ENCODE data around the gene RTF1.
"Not testable (repeated sequence)": the region's sequence is repeated elsewhere in the genome, so short reads cannot be mapped to it uniquely, and the experiment has no call there.

RTF1 gene

DNA sequence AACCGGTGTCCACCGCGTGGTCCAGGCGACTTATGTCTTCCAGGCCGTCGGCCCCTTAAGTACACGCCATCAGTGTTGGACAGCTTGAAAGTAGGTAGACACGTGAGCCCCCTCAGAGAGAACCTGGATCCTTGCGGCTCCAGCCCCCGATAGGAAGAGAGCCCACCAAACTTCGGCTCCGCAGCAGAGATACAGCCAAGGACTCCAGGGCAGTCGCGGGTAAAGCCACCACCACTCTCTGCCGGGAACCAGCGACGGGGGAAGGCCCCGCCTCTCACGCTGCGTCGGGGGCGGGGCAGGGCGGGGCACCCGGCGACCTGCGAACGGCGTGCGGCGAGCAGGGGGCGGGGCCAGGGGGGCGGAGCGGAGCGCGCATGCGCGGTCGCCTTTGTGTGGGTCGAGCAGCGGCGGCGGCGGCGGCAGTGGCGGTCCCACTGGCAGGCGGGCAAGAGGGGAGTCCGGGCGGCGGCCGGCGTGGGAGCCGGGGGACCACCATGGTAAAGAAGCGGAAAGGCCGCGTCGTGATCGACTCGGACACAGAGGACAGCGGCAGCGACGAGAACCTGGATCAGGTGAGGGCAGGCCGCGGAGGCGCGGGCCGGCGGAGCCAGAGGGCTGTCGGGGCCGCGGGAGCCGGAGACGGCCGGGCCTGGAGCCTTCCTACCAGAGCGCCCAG lies at the start of gene RTF1:
RTF1 (plus strand) TSS at position 354 of the 676 bp plus-strand sequence; CDS start at position 375, 21 bp downstream.
- Mint-ChIP-seq H3K36me3 (ENCODE audit: low read depth) (peaks cover 8% of the 10 kb centered on the region), H3K4me3 (peak within 1 kb of the TSS; percentile 94), H3K27ac (peak within 1 kb of the TSS; percentile 93), H3K9me3 (no peaks in the 10 kb centered on the region), H3K27me3 (ENCODE audit: low read depth) (no peaks in the 10 kb centered on the region), H3K4me1 (ENCODE audit: low read depth) (peaks cover 27% of the 10 kb centered on the region)
- DNase-seq (ENCODE audit: low spot score) = peak; percentile 98

DNA sequence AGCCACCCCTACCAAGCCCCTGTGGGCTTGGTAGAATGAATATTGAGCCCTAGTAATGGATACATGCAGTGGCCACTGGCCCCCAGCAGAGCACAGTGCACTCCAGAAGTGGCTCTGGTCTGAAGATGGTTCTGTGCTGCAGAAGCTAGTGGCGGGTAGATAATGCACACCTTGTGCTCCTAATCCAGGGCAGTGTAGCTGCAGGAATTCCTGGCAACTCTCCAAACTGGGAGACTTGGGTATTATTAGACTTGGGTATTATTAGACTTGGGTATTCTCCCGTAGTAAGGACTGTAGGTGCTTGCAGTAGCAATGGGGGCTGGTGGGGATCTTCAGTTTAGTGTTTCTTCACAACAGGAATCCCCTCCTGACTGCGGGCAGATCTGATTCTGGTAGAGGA lies 49.5 kb upstream of the RTF1 start:
- no peak overlapping the region for H3K27ac Mint-ChIP-seq
- DNase-seq (ENCODE audit: low spot score) = no peak
- no peaks in the 10 kb centered on the region for H3K9me3 Mint-ChIP-seq
- peaks cover 58% of the 10 kb centered on the region for H3K36me3 Mint-ChIP-seq (ENCODE audit: low read depth)
- no peak overlapping the region for H3K4me3 Mint-ChIP-seq
- H3K27me3 Mint-ChIP-seq (ENCODE audit: low read depth) = no peaks in the 10 kb centered on the region
- no peaks in the 10 kb centered on the region for H3K4me1 Mint-ChIP-seq (ENCODE audit: low read depth)

DNA sequence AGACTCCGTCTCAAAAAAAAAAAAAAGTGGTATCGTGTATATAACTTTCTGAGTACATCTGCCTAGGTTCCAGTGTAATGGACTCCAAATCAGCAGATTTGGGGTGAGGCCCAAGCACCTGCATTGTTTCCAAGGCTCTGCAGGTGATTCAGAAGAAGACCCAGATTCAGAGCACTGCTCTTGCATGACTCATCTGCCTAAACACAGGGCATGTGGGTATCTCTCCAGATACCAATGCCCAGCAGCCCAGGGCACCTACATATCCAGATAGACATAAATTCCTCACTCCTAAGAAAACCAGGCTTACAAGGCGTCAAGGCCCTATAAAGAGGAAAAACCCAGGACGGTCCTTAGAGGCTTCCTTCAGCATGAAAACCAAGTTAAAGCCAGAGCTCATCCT lies 38.9 kb upstream of the RTF1 start:
- H3K27ac Mint-ChIP-seq = no peak overlapping the region
- H3K27me3 Mint-ChIP-seq (ENCODE audit: low read depth) = no peaks in the 10 kb centered on the region
- peaks cover 42% of the 10 kb centered on the region for H3K36me3 Mint-ChIP-seq (ENCODE audit: low read depth)

DNA sequence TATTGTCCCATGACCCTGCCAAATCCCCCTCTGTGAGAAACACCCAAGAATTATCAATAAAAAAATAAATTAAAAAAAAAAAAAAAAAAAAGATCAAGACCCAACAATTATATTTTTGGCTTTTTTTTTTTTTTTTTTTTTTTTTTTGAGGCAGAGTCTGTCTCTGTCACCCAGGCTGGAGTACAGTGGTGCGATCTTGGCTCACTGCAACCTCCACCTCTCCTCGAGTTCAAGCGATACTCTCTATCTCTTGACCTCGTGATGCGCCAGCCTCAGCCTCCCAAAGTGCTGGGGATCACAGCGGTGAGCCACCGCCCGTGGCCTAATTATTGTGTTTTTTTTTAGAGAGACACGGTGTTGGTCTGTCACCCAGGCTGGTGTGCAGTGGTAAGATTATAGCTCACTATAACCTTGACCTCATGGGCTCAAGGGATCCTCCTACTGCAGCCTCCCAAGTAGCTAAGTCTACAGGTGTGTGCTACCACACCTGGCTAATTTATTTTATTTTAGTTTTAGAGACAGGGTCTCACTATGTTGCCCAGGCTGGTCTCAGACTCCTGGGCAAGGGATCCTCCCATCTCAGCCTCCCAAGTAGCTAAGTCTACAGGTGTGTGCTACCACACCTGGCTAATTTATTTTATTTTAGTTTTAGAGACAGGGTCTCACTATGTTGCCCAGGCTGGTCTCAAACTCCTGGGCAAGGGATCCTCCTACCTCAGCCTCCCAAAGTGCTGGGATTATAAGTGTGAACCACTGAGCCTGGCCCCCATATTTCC lies 32.7 kb upstream of the RTF1 start:
- DNase-seq (ENCODE audit: low spot score); H3K27me3 Mint-ChIP-seq (ENCODE audit: low read depth); H3K4me1 Mint-ChIP-seq (ENCODE audit: low read depth); H3K27ac Mint-ChIP-seq; H3K4me3 Mint-ChIP-seq; H3K9me3 Mint-ChIP-seq: not testable (repeated sequence)
- peaks cover 34% of the 10 kb centered on the region for H3K36me3 Mint-ChIP-seq (ENCODE audit: low read depth)

More for the DNA sequence above, 38.9 kb upstream of the RTF1 start:
- DNase-seq (ENCODE audit: low spot score) = no peak
- no peak overlapping the region for H3K4me3 Mint-ChIP-seq
- no peaks in the 10 kb centered on the region for H3K4me1 Mint-ChIP-seq (ENCODE audit: low read depth)
- no peaks in the 10 kb centered on the region for H3K9me3 Mint-ChIP-seq

DNA sequence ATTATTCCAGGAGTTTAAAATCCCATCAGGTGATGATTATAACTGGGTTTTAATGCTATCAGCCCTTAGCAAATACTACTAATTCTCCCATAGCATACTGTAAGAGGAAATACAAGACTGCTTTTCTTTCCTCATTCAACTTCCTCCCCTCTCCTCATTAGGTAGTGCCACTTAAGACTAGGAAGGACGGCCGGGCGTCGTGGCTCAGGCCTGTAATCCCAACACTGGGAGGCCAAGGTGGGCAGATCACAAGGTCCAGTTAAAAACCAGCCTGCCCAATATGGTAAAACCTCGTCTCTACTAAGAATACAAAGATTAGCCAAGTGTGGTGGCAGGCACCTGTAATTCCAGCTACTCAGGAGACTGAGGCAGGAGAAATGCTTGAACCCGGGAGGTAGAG lies 29.2 kb upstream of the RTF1 start:
- H3K27ac Mint-ChIP-seq = no peak overlapping the region
- peaks cover 16% of the 10 kb centered on the region for H3K36me3 Mint-ChIP-seq (ENCODE audit: low read depth)
- no peak for DNase-seq (ENCODE audit: low spot score)
- H3K4me1 Mint-ChIP-seq (ENCODE audit: low read depth) = peaks cover 4% of the 10 kb centered on the region
- no peak overlapping the region for H3K4me3 Mint-ChIP-seq
- no peaks in the 10 kb centered on the region for H3K9me3 Mint-ChIP-seq
- no peaks in the 10 kb centered on the region for H3K27me3 Mint-ChIP-seq (ENCODE audit: low read depth)

DNA sequence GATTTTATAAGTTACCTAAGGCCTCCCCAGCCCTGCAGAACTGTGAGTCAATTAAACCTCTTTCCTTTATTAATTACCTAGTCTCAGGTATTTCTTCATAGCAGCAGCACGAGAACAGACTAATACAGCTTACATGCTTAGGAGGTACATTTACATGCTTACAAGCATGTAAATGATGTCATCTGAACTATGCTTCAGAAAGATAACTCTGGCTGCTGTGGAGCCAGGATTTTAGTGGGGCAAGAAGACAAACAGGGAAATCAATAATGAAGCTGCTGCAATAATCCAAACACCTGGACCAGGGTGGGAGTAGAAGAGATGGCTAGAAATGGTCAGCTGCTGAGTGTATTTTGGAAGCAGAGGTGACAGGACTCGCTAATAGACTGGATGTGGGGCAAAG lies 24.2 kb upstream of the RTF1 start:
- Mint-ChIP-seq H3K27me3 (ENCODE audit: low read depth) (no peaks in the 10 kb centered on the region), H3K36me3 (ENCODE audit: low read depth) (peaks cover 32% of the 10 kb centered on the region), H3K9me3 (no peaks in the 10 kb centered on the region), H3K4me1 (ENCODE audit: low read depth) (peaks cover 17% of the 10 kb centered on the region), H3K4me3 (no peak overlapping the region), H3K27ac (peak overlapping the region; percentile 41)
- DNase-seq (ENCODE audit: low spot score) = no peak

DNA sequence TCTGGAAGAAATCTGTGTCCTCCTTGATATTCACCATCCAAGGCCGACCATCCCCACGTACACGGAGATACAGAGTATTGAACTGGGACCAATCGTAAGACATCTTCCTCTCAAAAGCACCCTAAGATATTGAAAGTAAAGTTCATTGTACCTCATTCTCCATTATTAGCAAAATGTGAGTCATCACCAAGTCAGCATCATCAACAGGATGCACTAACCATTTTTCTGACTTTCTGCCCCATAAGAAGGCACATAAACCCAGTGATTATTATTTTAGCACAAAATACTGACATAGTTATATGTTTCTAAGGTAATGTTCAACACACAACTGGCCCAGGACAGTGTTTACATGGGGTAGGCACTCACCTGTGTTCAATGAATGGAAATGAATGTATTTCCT lies 22.0 kb upstream of the RTF1 start:
- no peak for DNase-seq (ENCODE audit: low spot score)
- no peaks in the 10 kb centered on the region for H3K27me3 Mint-ChIP-seq (ENCODE audit: low read depth)
- H3K4me1 Mint-ChIP-seq (ENCODE audit: low read depth) = peaks cover 17% of the 10 kb centered on the region
- H3K4me3 Mint-ChIP-seq = no peak overlapping the region
- H3K9me3 Mint-ChIP-seq = no peaks in the 10 kb centered on the region
- H3K27ac Mint-ChIP-seq = no peak overlapping the region
- H3K36me3 Mint-ChIP-seq (ENCODE audit: low read depth) = peaks cover 26% of the 10 kb centered on the region

DNA sequence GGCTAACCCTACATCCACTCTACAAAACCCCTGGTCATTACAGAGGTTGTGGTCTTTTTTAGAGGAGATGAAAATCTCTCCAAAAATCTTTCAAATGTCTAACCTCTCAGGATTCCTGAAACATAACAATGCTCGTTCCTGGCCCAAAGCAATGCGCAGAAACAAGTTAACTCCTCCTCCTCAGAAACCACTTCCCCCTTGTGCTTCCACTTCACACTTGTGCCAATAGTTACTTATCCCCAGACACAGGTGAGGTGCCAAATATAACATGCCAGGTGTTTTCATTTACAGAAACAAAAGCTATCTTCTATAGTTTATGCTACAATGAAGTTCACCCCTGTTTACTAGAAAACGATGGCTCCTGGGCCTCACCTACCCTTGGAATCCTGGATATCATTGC lies 20.8 kb upstream of the RTF1 start:
- Mint-ChIP-seq H3K4me1 (ENCODE audit: low read depth) (peaks cover 19% of the 10 kb centered on the region), H3K27me3 (ENCODE audit: low read depth) (no peaks in the 10 kb centered on the region), H3K9me3 (no peaks in the 10 kb centered on the region), H3K36me3 (ENCODE audit: low read depth) (peaks cover 26% of the 10 kb centered on the region), H3K27ac (no peak overlapping the region), H3K4me3 (no peak overlapping the region)
- DNase-seq (ENCODE audit: low spot score) = no peak

DNA sequence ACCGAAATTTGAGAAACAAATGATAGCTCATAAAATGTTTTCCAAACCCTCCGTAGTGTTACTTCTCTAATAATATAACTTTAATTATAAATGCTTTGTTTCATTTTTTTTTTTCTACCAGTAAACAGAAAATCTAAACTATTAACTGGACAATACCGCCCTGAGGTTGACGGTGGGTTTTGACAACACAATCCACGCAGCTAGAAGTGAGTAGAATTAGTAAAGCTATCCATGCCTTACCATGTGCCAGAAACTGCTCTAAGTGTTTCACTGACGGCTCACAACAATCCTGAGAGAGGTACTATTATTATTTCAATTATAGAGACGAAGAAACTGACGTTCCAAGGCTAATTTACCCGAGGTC lies 15.0 kb upstream of the RTF1 start:
- no peak for DNase-seq (ENCODE audit: low spot score)
- Mint-ChIP-seq H3K9me3 (no peaks in the 10 kb centered on the region), H3K4me1 (ENCODE audit: low read depth) (peaks cover 17% of the 10 kb centered on the region), H3K27ac (peak overlapping the region; percentile 88), H3K27me3 (ENCODE audit: low read depth) (no peaks in the 10 kb centered on the region), H3K4me3 (peak overlapping the region; percentile 90), H3K36me3 (ENCODE audit: low read depth) (no peaks in the 10 kb centered on the region)

DNA sequence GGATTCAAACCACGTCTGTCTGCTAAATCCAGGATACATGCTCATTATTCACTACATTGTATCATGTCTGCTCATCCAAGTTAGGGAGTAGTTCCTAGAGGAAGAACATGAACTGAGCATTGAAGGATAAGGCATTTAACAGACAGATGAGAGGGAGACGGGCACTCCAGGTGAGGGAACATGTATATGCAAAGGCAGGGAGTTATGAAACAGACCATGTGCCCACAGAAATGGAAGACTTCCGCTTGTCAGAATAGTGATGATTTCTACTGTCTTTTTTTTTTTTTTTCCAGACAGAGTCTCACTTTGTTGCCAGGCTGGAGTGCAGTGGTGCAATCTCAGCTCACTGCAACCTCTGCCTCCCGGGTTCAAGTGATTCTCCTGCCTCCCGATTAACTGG lies 9.6 kb upstream of the RTF1 start:
- Mint-ChIP-seq H3K27me3 (ENCODE audit: low read depth) (no peaks in the 10 kb centered on the region), H3K36me3 (ENCODE audit: low read depth) (no peaks in the 10 kb centered on the region), H3K4me1 (ENCODE audit: low read depth) (peaks cover 15% of the 10 kb centered on the region), H3K27ac (no peak overlapping the region), H3K4me3 (no peak overlapping the region), H3K9me3 (no peaks in the 10 kb centered on the region)
- no peak for DNase-seq (ENCODE audit: low spot score)

DNA sequence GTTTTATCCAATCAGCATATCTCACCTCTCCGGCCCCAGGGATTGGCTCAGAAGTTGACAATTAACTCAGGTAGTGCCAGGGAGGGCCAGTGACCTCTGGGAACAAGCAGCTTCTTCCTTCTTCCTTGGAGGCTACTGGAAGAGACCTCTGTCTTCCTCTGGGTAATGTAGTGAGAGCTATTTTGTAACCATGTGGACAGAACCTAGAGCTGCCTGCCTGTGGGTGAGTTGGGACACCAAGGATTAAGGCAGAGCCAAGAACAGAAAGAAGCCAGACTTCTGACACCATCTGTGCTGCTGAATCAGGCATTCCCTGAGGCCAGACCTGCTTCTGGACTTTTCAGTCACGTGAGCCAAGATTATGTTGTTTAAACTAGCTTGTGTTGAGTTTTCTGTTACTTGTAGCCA lies 8.7 kb upstream of the RTF1 start:
- Mint-ChIP-seq H3K9me3 (no peaks in the 10 kb centered on the region), H3K4me3 (no peak overlapping the region), H3K27ac (no peak overlapping the region), H3K27me3 (ENCODE audit: low read depth) (no peaks in the 10 kb centered on the region), H3K36me3 (ENCODE audit: low read depth) (no peaks in the 10 kb centered on the region), H3K4me1 (ENCODE audit: low read depth) (peaks cover 9% of the 10 kb centered on the region)
- no peak for DNase-seq (ENCODE audit: low spot score)

DNA sequence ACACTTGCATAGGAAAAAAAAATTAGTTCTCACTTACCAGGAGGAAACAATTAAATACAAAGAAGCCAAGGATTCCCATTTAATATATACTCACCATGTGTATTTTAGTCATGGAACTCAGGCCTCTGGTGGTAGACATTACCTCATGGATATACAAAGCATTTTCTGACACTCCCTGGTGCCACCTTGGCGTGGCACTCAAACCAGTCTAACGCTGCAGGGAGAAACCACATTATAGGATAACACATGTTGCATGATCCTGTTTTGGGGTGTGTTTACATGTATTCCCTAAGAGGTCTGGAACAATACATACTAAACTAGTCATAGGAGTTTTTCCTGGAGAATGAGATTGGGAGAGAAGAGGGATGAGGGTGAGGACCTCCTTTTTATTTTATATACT lies 5.9 kb upstream of the RTF1 start:
- Mint-ChIP-seq H3K4me1 (ENCODE audit: low read depth) (peaks cover 4% of the 10 kb centered on the region), H3K9me3 (no peaks in the 10 kb centered on the region), H3K27me3 (ENCODE audit: low read depth) (no peaks in the 10 kb centered on the region), H3K27ac (no peak overlapping the region), H3K36me3 (ENCODE audit: low read depth) (peaks cover 2% of the 10 kb centered on the region), H3K4me3 (no peak overlapping the region)
- no peak for DNase-seq (ENCODE audit: low spot score)

DNA sequence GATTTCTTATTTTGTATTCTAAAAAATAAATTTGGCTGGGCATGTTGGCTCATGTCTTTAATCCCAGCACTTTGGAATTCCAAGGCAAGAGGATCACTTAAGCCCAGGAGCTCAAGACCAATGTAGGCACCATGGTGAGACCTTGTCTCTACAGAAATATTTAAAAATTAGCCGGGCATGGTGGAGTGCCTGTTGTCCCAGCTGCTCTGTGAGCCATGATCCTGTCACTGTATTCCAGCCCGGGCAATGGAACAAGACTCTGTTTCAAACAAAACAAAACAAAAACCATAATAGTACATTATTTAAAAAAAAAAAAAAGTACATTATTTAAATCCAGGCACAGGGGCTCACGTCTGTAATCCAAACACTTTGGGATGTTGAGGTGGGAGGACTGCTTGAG lies 5.5 kb upstream of the RTF1 start:
- peaks cover 2% of the 10 kb centered on the region for H3K36me3 Mint-ChIP-seq (ENCODE audit: low read depth)
- H3K4me1 Mint-ChIP-seq (ENCODE audit: low read depth) = peaks cover 8% of the 10 kb centered on the region
- no peaks in the 10 kb centered on the region for H3K9me3 Mint-ChIP-seq
- H3K27me3 Mint-ChIP-seq (ENCODE audit: low read depth) = no peaks in the 10 kb centered on the region
- no peak overlapping the region for H3K4me3 Mint-ChIP-seq
- DNase-seq (ENCODE audit: low spot score) = no peak
- no peak overlapping the region for H3K27ac Mint-ChIP-seq

DNA sequence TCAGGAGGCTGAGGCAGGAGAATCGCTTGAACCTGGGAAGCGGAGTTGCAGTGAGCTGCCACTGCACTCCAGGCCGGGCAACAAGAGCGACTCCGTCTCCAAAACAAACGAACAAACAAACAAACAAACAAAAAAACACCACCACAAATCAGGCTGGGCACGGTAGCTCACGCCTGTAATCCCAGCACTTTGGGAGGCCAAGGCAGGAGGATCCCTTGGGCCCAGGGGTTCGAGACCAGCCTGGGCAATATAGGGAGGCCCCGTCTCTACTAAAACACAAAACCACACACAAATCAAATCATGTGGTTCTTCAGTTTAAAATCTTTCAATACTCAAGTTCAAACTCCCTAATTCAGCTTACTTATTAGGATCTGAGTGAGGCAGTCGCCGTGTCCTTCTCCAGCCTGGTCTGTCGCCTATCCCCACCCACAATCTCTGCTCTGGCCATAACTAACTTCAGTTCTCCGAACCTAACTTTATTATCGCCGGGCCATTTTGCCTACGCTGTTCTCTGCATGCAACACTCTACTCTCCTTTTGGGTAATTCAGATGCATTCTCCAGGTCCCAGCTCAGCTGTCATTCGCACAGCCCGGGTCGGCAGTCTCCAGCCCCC lies 660 bp upstream of the RTF1 start:
- peaks cover 8% of the 10 kb centered on the region for H3K36me3 Mint-ChIP-seq (ENCODE audit: low read depth)
- H3K27me3 Mint-ChIP-seq (ENCODE audit: low read depth) = no peaks in the 10 kb centered on the region
- DNase-seq (ENCODE audit: low spot score) = no peak
- H3K4me3 Mint-ChIP-seq = peak overlapping the region; percentile 94
- H3K9me3 Mint-ChIP-seq = no peaks in the 10 kb centered on the region
- H3K4me1 Mint-ChIP-seq (ENCODE audit: low read depth) = peaks cover 27% of the 10 kb centered on the region
- H3K27ac Mint-ChIP-seq = peak overlapping the region; percentile 93

Data from T-helper 2 cell treated with Interferon-gamma antibody and Interleukin-4, amounts not matched to agents 5 μg/mL and 100 μg/mL, for 36 hours (primary cell).